A549 (cell line): ENCODE data around the gene LETM1. TPM values are rescaled to one million over a fixed set of nuclear protein-coding genes. Genes with fewer than 3 reads are reported as not detected.

Experiments used
- ATAC-seq, 2 experiments: fragments of 200-7000 bp in 1 of 2; fragments of >200 bp in 1 of 2; cut with Nextera tagmentation in 1 of 2; cut with Tn5 transposase in 1 of 2; 3 replicates each; pipeline versions ENCODE4 v1.8.0 to v1.9.1; 2018 to 2020; ENCODE audit warnings: mild to moderate bottlenecking in 1 of 2, moderate library complexity in 1 of 2
- CTCF ChIA-PET: fragments of 300-600 bp; sonication (Branson Sonifier 250); formaldehyde crosslinking; extraction: SDS; loops from one replicate; lab custom pipeline; 2021; ENCODE audit warnings: antibody characterized with exemption, inconsistent platforms; lab: Yijun Ruan, JAX
- POLR2A ChIA-PET: fragments of 350-600 bp; formaldehyde crosslinking; extraction: SDS; loops from one replicate; lab custom pipeline; 2021; ENCODE audit warnings: antibody characterized with exemption, inconsistent platforms; lab: Yijun Ruan, JAX
- DNase-seq, 2 experiments: peaks; one replicate each; pipeline versions ENCODE4 v3.0.0 to v3.0.0-alpha.2; 2011 to 2016; ENCODE audit warnings: low read depth in 1 of 2, low spot score in 1 of 2
- FAIRE-seq: peaks from 2 replicates; lab custom pipeline; 2011; peaks lifted over from hg19 to GRCh38; lab: Jason Lieb, UNC
- H3K27ac ChIP-seq, 2 experiments: fragments of >200 bp; sonication (Bioruptor Twin); formaldehyde crosslinking; 3 replicates each; pipeline ENCODE4 v1.5.1; 2016 to 2017
- H3K4me1 ChIP-seq: fragments of >200 bp; sonication (Bioruptor Twin); formaldehyde crosslinking; 3 replicates; pipeline ENCODE4 v1.6.1; 2016
- H3K4me2 ChIP-seq: fragments of >200 bp; sonication (Bioruptor Twin); formaldehyde crosslinking; 3 replicates; pipeline ENCODE4 v1.6.1; 2016
- H3K4me3 ChIP-seq: fragments of >200 bp; sonication (Bioruptor Twin); formaldehyde crosslinking; 3 replicates; pipeline ENCODE4 v1.5.1; 2016
- H3K9me3 ChIP-seq: fragments of >200 bp; sonication (Bioruptor Twin); formaldehyde crosslinking; 3 replicates; pipeline ENCODE4 v1.6.1; 2016
- CBX2 ChIP-seq: fragments of 200-600 bp; sonication (generic); IDR thresholded peaks from 2 replicates; pipeline ENCODE4 v1.6.1; 2016; ENCODE audit warnings: low read depth, mild to moderate bottlenecking, borderline replicate concordance
- CBX8 ChIP-seq: fragments of 200-600 bp; sonication (generic); IDR thresholded peaks from 2 replicates; pipeline ENCODE4 v1.6.1; 2016
- CEBPB ChIP-seq, 2 experiments: fragments of >200 bp in 1 of 2; sonication (Bioruptor Twin) in 1 of 2; formaldehyde crosslinking in 1 of 2; IDR thresholded peaks; 2 replicates each; pipeline ENCODE4 v1.6.1; 2012 to 2016
- CHD2 ChIP-seq: fragments of 150-350 bp; IDR thresholded peaks from 2 replicates; pipeline ENCODE4 v1.6.1; 2014; ENCODE audit warnings: low read length; ENCODE audit not compliant: partially characterized antibody
- EHF ChIP-seq: fragments of 250-450 bp; sonication (Bioruptor Pico); IDR thresholded peaks from 2 replicates; pipeline ENCODE4 v1.5.0; 2020; ENCODE audit warnings: mild to moderate bottlenecking
- EHMT2 ChIP-seq: fragments of 200-600 bp; sonication (generic); IDR thresholded peaks from 2 replicates; pipeline ENCODE4 v1.6.1; 2016; ENCODE audit warnings: antibody characterized with exemption, low read depth, mild to moderate bottlenecking, moderate library complexity
- FOSB ChIP-seq: fragments of 250-450 bp; sonication (Bioruptor Pico); IDR thresholded peaks from 2 replicates; pipeline ENCODE4 v1.5.0; 2020; ENCODE audit warnings: mild to moderate bottlenecking, moderate library complexity
- FOSL2 ChIP-seq, 2 experiments: fragments of 450-650 bp in 1 of 2; fragments of >200 bp in 1 of 2; sonication (Bioruptor Twin) in 1 of 2; formaldehyde crosslinking; IDR thresholded peaks; 2 replicates each; pipeline versions ENCODE4 v1.5.0 to v1.6.1; 2016 to 2020; ENCODE audit warnings: mild to moderate bottlenecking in 1 of 2, moderate library complexity in 1 of 2
- FOXS1 ChIP-seq: fragments of 250-450 bp; sonication (Bioruptor Pico); IDR thresholded peaks from 2 replicates; pipeline ENCODE4 v1.5.0; 2020; ENCODE audit warnings: mild to moderate bottlenecking, moderate library complexity
- HDAC2 ChIP-seq: fragments of 200-600 bp; sonication (generic); IDR thresholded peaks from 2 replicates; pipeline ENCODE4 v1.6.1; 2016
- JUN ChIP-seq, 2 experiments: fragments of >200 bp; sonication (Bioruptor Twin); formaldehyde crosslinking; IDR thresholded peaks; 2 replicates in 1 of 2; 3 replicates in 1 of 2; pipeline ENCODE4 v1.6.1; 2016 to 2017
- KDM1A ChIP-seq: fragments of 200-600 bp; sonication (generic); IDR thresholded peaks from 2 replicates; pipeline ENCODE4 v1.6.1; 2016; ENCODE audit warnings: low read depth, mild to moderate bottlenecking
- KDM5A ChIP-seq: fragments of 200-600 bp; sonication (generic); IDR thresholded peaks from 2 replicates; pipeline ENCODE4 v1.6.1; 2016; ENCODE audit warnings: antibody characterized with exemption, mild to moderate bottlenecking
- MAZ ChIP-seq: fragments of 150-350 bp; IDR thresholded peaks from 2 replicates; pipeline ENCODE4 v1.6.1; 2014; ENCODE audit warnings: antibody characterized with exemption, low read depth, low read length, borderline replicate concordance
- MYC ChIP-seq: IDR thresholded peaks from 2 replicates; pipeline ENCODE4 v1.6.1; 2012; ENCODE audit warnings: mild to moderate bottlenecking, inconsistent platforms, low read length, improper control_type of control experiment, borderline replicate concordance
- NPAS2 ChIP-seq: fragments of 250-450 bp; sonication (Bioruptor Pico); IDR thresholded peaks from 2 replicates; pipeline ENCODE4 v1.8.0; 2022; ENCODE audit warnings: mild to moderate bottlenecking, moderate library complexity, borderline replicate concordance
- NR3C1 ChIP-seq: fragments of >200 bp; sonication (Bioruptor Twin); formaldehyde crosslinking; IDR thresholded peaks from 3 replicates; pipeline ENCODE4 v1.6.1; 2017
- POLR2A ChIP-seq: IDR thresholded peaks from 2 replicates; pipeline ENCODE4 v1.6.1; 2012; ENCODE audit warnings: mild to moderate bottlenecking, low read length
- SMC3 ChIP-seq: fragments of >200 bp; sonication (Bioruptor Twin); formaldehyde crosslinking; IDR thresholded peaks from 3 replicates; pipeline ENCODE4 v1.6.1; 2018; ENCODE audit warnings: inconsistent platforms
- TP53 ChIP-seq: fragments of 250-450 bp; sonication (Bioruptor Pico); IDR thresholded peaks from 2 replicates; pipeline ENCODE4 v1.5.0; 2021; ENCODE audit warnings: mild to moderate bottlenecking, moderate library complexity
- ZSCAN20 ChIP-seq: fragments of 250-450 bp; sonication (Bioruptor Pico); IDR thresholded peaks from 2 replicates; pipeline ENCODE4 v1.8.0; 2022; ENCODE audit warnings: mild to moderate bottlenecking, moderate library complexity
- WGBS: methylation state at CpG from one replicate; pipeline ENCODE4 v1.1.6; 2017; ENCODE audit errors: missing lambda C conversion rate; 5-methylcytosine and 5-hydroxymethylcytosine counted together
- polyA plus RNA-seq, 4 experiments: library from polyadenylated mRNA; depleted of rRNA in 3 of 4; stranded (reverse); fragments of >200 nt; fragmentation: RNase III in 1 of 4; extraction: RNeasy Plus Mini Kit Qiagen cat#74134 plus additional on column Dnase treatment in 1 of 4; gene quantifications; 2 replicates in 3 of 4; 3 replicates in 1 of 4; pipeline ENCODE4 v1.2.3, GENCODE V29; 2011 to 2017
- TF ChIP-seq, protein P1 (sequence below): fragments of >200 bp; sonication (Bioruptor Twin); formaldehyde crosslinking; IDR thresholded peaks from 3 replicates; pipeline ENCODE4 v1.5.1; 2016
- TF ChIP-seq, protein P2 (sequence below): IDR thresholded peaks from 2 replicates; pipeline ENCODE4 v1.6.1; 2012
- TF ChIP-seq, protein P3 (sequence below): IDR thresholded peaks from 2 replicates; pipeline ENCODE4 v1.6.1; 2012; ENCODE audit warnings: low read depth, borderline replicate concordance
- TF ChIP-seq, protein P4 (sequence below): IDR thresholded peaks from 2 replicates; pipeline ENCODE4 v1.6.1; 2012
- TF ChIP-seq, protein P5 (sequence below): fragments of >200 bp; sonication (Bioruptor Twin); formaldehyde crosslinking; IDR thresholded peaks from 2 replicates; pipeline ENCODE4 v1.6.1; 2016
- TF ChIP-seq, protein P6 (sequence below): fragments of 250-450 bp; sonication (Bioruptor Pico); IDR thresholded peaks from 2 replicates; pipeline ENCODE4 v1.5.0; 2021; ENCODE audit warnings: mild to moderate bottlenecking, moderate library complexity, borderline replicate concordance

LETM1 gene
- polyA plus RNA-seq, 2 of the 4 experiments (the other 2 are of a cell fraction): 18.6 to 29.6 TPM

DNA sequence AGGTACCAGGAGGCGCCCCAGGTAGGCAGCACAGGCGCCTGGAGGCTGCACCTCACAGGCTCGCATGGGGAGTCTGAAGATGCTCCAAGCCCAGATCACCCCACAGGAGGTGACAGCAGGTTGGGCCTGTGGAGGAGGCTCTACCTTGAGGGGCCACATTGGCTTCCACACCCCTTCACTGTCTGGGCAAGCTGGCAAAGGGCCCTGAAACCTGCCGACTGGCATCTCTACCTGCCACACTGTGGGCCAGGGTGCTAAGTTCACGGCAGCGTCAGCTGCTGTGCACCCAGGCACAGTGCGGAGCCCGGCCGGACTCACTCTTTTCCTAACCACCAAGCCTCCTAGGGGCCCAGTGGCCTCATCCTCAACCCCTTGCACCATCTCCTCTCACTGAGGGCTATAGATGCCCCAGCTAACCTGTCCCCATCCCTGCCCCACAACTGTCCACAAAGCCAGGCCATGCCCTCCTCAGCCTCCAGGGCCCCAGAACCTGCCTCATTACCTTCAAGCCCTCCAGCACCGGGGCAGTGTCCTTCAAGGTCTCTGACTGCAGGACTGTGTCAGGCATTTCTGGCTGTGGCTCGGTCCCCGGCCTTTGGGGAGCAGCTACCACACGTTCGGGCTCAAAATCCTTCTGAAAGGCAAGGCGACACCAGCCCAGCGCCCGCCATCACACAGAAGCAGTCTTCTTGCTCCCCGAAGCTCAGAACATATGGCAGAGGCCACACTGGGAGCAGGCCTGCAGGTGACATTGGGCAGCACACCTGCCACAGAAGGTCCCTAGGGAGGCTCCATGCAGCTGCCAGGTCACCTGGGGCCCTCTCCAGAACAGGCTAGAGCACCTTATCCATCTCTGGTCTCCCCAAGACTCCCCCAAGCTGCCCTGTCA lies 34.0 kb downstream of the LETM1 start:
- H3K4me3 ChIP-seq: no peak overlapping the region
- TF ChIP-seq FOXS1 (CRISPR knock-in tag): no peak
- no peak for TF ChIP-seq EHF (CRISPR knock-in tag)
- TF ChIP-seq, protein P1, sequence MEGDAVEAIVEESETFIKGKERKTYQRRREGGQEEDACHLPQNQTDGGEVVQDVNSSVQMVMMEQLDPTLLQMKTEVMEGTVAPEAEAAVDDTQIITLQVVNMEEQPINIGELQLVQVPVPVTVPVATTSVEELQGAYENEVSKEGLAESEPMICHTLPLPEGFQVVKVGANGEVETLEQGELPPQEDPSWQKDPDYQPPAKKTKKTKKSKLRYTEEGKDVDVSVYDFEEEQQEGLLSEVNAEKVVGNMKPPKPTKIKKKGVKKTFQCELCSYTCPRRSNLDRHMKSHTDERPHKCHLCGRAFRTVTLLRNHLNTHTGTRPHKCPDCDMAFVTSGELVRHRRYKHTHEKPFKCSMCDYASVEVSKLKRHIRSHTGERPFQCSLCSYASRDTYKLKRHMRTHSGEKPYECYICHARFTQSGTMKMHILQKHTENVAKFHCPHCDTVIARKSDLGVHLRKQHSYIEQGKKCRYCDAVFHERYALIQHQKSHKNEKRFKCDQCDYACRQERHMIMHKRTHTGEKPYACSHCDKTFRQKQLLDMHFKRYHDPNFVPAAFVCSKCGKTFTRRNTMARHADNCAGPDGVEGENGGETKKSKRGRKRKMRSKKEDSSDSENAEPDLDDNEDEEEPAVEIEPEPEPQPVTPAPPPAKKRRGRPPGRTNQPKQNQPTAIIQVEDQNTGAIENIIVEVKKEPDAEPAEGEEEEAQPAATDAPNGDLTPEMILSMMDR: no peak
- TF ChIP-seq NR3C1: no peak
- TF ChIP-seq CBX2: no peak
- TF ChIP-seq TP53 (CRISPR knock-in tag): no peak
- TF ChIP-seq, protein P2, sequence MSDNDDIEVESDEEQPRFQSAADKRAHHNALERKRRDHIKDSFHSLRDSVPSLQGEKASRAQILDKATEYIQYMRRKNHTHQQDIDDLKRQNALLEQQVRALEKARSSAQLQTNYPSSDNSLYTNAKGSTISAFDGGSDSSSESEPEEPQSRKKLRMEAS: no peak
- TF ChIP-seq HDAC2: no peak
- TF ChIP-seq FOSB (CRISPR knock-in tag): no peak
- TF ChIP-seq ZSCAN20 (CRISPR knock-in tag): no peak
- no peak for TF ChIP-seq CBX8
- TF ChIP-seq, all 56 proteins: peak for 0
- no peak for FAIRE-seq
- no peak overlapping the region for H3K4me2 ChIP-seq
- no peaks in the 10 kb centered on the region for H3K9me3 ChIP-seq
- no peak for DNase-seq
- CTCF ChIA-PET: interaction anchor here (0.6 to 4.3 kb wide), 5 partner anchors 12 to 192 kb away, joined by 3 to 18 read pairs (median 4); no protein-coding TSS in a partner anchor
- no peak for ATAC-seq
- no peaks in the 10 kb centered on the region for H3K4me1 ChIP-seq
- H3K27ac ChIP-seq: no peak overlapping the region
- POLR2A ChIA-PET: no interaction called here
- WGBS: 97% methylated on average over 12 of the region's 18 CpGs

DNA sequence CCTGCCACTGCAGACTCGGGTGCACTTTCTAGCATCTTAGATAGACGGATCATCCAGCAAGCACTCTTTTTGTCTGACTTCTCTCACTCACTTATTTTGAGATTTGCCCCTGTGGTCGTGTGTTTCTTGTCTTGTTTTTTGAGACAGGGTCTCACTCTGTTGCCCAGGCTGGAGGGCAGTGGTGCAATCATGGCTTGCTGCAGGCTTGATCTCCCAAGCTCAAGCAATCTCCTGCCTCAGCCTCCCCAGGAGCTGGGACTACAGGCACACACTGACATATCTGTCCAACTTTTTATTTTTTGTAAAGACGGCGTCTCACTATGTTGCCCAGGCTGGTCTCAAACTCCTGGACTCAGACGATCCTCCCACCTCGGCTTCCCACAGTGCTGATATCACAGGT lies 36.1 kb downstream of the LETM1 start:
- no peak overlapping the region for H3K4me3 ChIP-seq
- DNase-seq: no peak
- no peak for ATAC-seq
- no peak for FAIRE-seq
- H3K4me2 ChIP-seq: no peak overlapping the region
- H3K4me1 ChIP-seq: no peaks in the 10 kb centered on the region
- ChIA-PET POLR2A (no interaction called here), CTCF (interaction anchor here (1.1 to 3.9 kb wide), 2 partner anchors 10 to 79 kb away, joined by 5 to 23 read pairs; no protein-coding TSS in a partner anchor)
- H3K27ac ChIP-seq: no peak overlapping the region
- WGBS: 89% methylated on average over 7 of the region's 7 CpGs
- no peak for TF ChIP-seq KDM1A
- TF ChIP-seq KDM5A: no peak
- TF ChIP-seq EHMT2: no peak
- TF ChIP-seq FOSB (CRISPR knock-in tag): no peak
- TF ChIP-seq MAZ: no peak
- no peak for TF ChIP-seq NPAS2 (CRISPR knock-in tag)
- no peak for TF ChIP-seq CHD2
- no peak for TF ChIP-seq MYC
- TF ChIP-seq, protein P3, sequence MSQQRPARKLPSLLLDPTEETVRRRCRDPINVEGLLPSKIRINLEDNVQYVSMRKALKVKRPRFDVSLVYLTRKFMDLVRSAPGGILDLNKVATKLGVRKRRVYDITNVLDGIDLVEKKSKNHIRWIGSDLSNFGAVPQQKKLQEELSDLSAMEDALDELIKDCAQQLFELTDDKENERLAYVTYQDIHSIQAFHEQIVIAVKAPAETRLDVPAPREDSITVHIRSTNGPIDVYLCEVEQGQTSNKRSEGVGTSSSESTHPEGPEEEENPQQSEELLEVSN: no peak
- TF ChIP-seq POLR2A: no peak
- TF ChIP-seq JUN (IDR thresholded peaks at IDR 0.05): no peak
- TF ChIP-seq, protein P4, sequence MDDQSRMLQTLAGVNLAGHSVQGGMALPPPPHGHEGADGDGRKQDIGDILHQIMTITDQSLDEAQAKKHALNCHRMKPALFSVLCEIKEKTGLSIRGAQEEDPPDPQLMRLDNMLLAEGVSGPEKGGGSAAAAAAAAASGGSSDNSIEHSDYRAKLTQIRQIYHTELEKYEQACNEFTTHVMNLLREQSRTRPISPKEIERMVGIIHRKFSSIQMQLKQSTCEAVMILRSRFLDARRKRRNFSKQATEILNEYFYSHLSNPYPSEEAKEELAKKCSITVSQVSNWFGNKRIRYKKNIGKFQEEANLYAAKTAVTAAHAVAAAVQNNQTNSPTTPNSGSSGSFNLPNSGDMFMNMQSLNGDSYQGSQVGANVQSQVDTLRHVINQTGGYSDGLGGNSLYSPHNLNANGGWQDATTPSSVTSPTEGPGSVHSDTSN: no peak
- TF ChIP-seq FOSL2 (IDR thresholded peaks at IDR 0.05): no peak
- no peak for TF ChIP-seq FOSL2 (CRISPR knock-in tag; IDR thresholded peaks at IDR 0.05)
- TF ChIP-seq, protein P5, sequence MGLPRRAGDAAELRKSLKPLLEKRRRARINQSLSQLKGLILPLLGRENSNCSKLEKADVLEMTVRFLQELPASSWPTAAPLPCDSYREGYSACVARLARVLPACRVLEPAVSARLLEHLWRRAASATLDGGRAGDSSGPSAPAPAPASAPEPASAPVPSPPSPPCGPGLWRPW: no peak
- no peak for TF ChIP-seq CEBPB (IDR thresholded peaks at IDR 0.05)
- TF ChIP-seq, protein P6, sequence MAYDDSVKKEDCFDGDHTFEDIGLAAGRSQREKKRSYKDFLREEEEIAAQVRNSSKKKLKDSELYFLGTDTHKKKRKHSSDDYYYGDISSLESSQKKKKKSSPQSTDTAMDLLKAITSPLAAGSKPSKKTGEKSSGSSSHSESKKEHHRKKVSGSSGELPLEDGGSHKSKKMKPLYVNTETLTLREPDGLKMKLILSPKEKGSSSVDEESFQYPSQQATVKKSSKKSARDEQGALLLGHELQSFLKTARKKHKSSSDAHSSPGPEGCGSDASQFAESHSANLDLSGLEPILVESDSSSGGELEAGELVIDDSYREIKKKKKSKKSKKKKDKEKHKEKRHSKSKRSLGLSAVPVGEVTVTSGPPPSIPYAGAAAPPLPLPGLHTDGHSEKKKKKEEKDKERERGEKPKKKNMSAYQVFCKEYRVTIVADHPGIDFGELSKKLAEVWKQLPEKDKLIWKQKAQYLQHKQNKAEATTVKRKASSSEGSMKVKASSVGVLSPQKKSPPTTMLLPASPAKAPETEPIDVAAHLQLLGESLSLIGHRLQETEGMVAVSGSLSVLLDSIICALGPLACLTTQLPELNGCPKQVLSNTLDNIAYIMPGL (CRISPR knock-in tag): no peak
- no peak for TF ChIP-seq SMC3
- no peak for TF ChIP-seq ZSCAN20 (CRISPR knock-in tag)
- TF ChIP-seq, all 56 proteins: peak for 0
- no peaks in the 10 kb centered on the region for H3K9me3 ChIP-seq
